CD14-positive monocyte (primary cell): ENCODE measurements around the gene SMPDL3A. TPM values are rescaled to one million over a fixed set of nuclear protein-coding genes. Genes with fewer than 3 reads are reported as not detected.

Experiments used
- DNase-seq, 3 donors: peaks; one replicate each; pipeline ENCODE4 v3.0.0-alpha.2; 2011 to 2022
- H2AFZ ChIP-seq: 2 replicates; pipeline ENCODE4 v1.6.0; 2012; ENCODE audit warnings: mild to moderate bottlenecking, low read depth, low read length, inconsistent platforms; ENCODE audit not compliant: insufficient read depth, poor library complexity, severe bottlenecking
- H3K27ac ChIP-seq, 2 donors: 1 replicate in 1 of 2; 2 replicates in 1 of 2; pipeline ENCODE4 v1.5.1; 2012 to 2013; ENCODE audit warnings: low read length in 2 of 2, control low read depth in 1 of 2, inconsistent platforms in 1 of 2, low read depth in 1 of 2, mild to moderate bottlenecking in 1 of 2
- H3K27me3 ChIP-seq, 2 donors: one replicate each; pipeline versions ENCODE4 v1.6.0 to v1.6.1; 2011 to 2013; ENCODE audit warnings: low read length in 2 of 2; ENCODE audit not compliant: control insufficient read depth in 2 of 2, insufficient read depth in 2 of 2
- H3K36me3 ChIP-seq, 2 donors: replicated peaks in 1 of 2; 1 replicate in 1 of 2; 2 replicates in 1 of 2; pipeline versions ENCODE4 v1.5.1 to v1.6.1; 2012 to 2013; ENCODE audit warnings: low read length in 2 of 2, control low read depth in 1 of 2, inconsistent platforms in 1 of 2, mild to moderate bottlenecking in 1 of 2; ENCODE audit not compliant: insufficient read depth in 2 of 2, control insufficient read depth in 1 of 2
- H3K4me1 ChIP-seq, 2 donors: 1 replicate in 1 of 2; 2 replicates in 1 of 2; pipeline versions ENCODE4 v1.5.1 to v1.6.1; 2012 to 2013; ENCODE audit warnings: low read length in 2 of 2, control low read depth in 1 of 2, inconsistent platforms in 1 of 2, mild to moderate bottlenecking in 1 of 2, moderate library complexity in 1 of 2; ENCODE audit not compliant: insufficient read depth in 2 of 2, control insufficient read depth in 1 of 2
- H3K4me2 ChIP-seq: replicated peaks from 2 replicates; pipeline ENCODE3; 2012; ENCODE audit warnings: low read length, moderate library complexity, mild to moderate bottlenecking; ENCODE audit not compliant: poor library complexity, severe bottlenecking; ENCODE audit errors: extremely low read depth
- H3K4me3 ChIP-seq, 3 experiments: fragments of 200-600 bp in 1 of 3; sonication (generic) in 1 of 3; replicated peaks in 1 of 3; 1 replicate in 2 of 3; 2 replicates in 1 of 3; pipeline ENCODE4 v1.5.1; 2011 to 2013; ENCODE audit warnings: low read length in 3 of 3, mild to moderate bottlenecking in 3 of 3, control low read depth in 2 of 3, low read depth in 2 of 3, inconsistent platforms in 1 of 3, moderate library complexity in 1 of 3
- H3K79me2 ChIP-seq: 2 replicates; pipeline ENCODE4 v1.6.0; 2012; ENCODE audit warnings: mild to moderate bottlenecking, control low read depth, inconsistent platforms, low read length, moderate library complexity; ENCODE audit not compliant: insufficient read depth
- H3K9ac ChIP-seq: 2 replicates; pipeline ENCODE4 v1.6.0; 2017; ENCODE audit warnings: low read length, mild to moderate bottlenecking; ENCODE audit not compliant: insufficient read depth, poor library complexity, severe bottlenecking
- H3K9me3 ChIP-seq, 2 donors: replicated peaks in 1 of 2; 1 replicate in 1 of 2; 2 replicates in 1 of 2; pipeline versions ENCODE4 v1.5.1 to v1.6.1; 2012 to 2013; ENCODE audit warnings: low read length in 2 of 2, control low read depth in 1 of 2; ENCODE audit not compliant: control insufficient read depth in 1 of 2, insufficient read depth in 1 of 2
- H4K20me1 ChIP-seq: 2 replicates; pipeline ENCODE4 v1.6.0; 2012; ENCODE audit warnings: mild to moderate bottlenecking, low read length, control low read depth, moderate library complexity; ENCODE audit not compliant: insufficient read depth
- H3K27ac Mint-ChIP-seq, 7 donors: one replicate each; pipeline ENCODE4 v1.8.0; 2020; ENCODE audit warnings: mild to moderate bottlenecking in 7 of 7, mixed read lengths in 7 of 7, moderate library complexity in 6 of 7, inconsistent platforms in 2 of 7
- H3K27me3 Mint-ChIP-seq, 3 donors: one replicate each; pipeline ENCODE4 v1.8.0; 2021 to 2022; ENCODE audit warnings: low read depth in 3 of 3, mild to moderate bottlenecking in 3 of 3, mixed read lengths in 3 of 3, moderate library complexity in 3 of 3, inconsistent platforms in 1 of 3
- H3K36me3 Mint-ChIP-seq, 2 donors: one replicate each; pipeline ENCODE4 v1.8.0; 2020; ENCODE audit warnings: mixed read lengths in 2 of 2, inconsistent platforms in 1 of 2, mild to moderate bottlenecking in 1 of 2
- H3K4me1 Mint-ChIP-seq: one replicate; pipeline ENCODE4 v1.8.0; 2020; ENCODE audit warnings: mild to moderate bottlenecking, mixed read lengths
- H3K4me3 Mint-ChIP-seq, 2 donors: one replicate each; pipeline ENCODE4 v1.8.0; 2020; ENCODE audit warnings: mild to moderate bottlenecking in 2 of 2, mixed read lengths in 2 of 2, moderate library complexity in 1 of 2
- H3K9me3 Mint-ChIP-seq, 7 donors: one replicate each; pipeline ENCODE4 v1.8.0; 2020 to 2022; ENCODE audit warnings: mixed read lengths in 7 of 7, mild to moderate bottlenecking in 6 of 7, moderate library complexity in 6 of 7, inconsistent platforms in 2 of 7
- CTCF ChIP-seq: fragments of 200-600 bp; IDR thresholded peaks from one replicate; pipeline ENCODE4 v1.8.0; 2022; ENCODE audit warnings: antibody characterized with exemption, mild to moderate bottlenecking
- WGBS: methylation state at CpG from one replicate; pipeline ENCODE4 v1.1.5; 2013; ENCODE audit warnings: missing lambda C conversion rate; ENCODE audit not compliant: insufficient coverage; 5-methylcytosine and 5-hydroxymethylcytosine counted together
- intact Hi-C, 2 donors: fragments of 100-400 bp; cut with micrococcal nuclease; formaldehyde crosslinking; loops; one replicate each; pipeline versions ENCODE4 v1.15.0 to v1.15.1; 2023
- polyA plus RNA-seq, 3 donors: library from polyadenylated mRNA; depleted of rRNA in 1 of 3; unstranded in 2 of 3; stranded (reverse) in 1 of 3; fragments of 300-500 nt in 2 of 3; fragments of >200 nt in 1 of 3; fragmentation: Illumina TruSeq in 2 of 3; gene quantifications; 1 replicate in 2 of 3; 2 replicates in 1 of 3; pipeline ENCODE4 v1.2.3, GENCODE V29; 2012 to 2021

SMPDL3A gene
- polyA plus RNA-seq, 3 donors: 21.3 to 30.1 (median 21.7) TPM

DNA sequence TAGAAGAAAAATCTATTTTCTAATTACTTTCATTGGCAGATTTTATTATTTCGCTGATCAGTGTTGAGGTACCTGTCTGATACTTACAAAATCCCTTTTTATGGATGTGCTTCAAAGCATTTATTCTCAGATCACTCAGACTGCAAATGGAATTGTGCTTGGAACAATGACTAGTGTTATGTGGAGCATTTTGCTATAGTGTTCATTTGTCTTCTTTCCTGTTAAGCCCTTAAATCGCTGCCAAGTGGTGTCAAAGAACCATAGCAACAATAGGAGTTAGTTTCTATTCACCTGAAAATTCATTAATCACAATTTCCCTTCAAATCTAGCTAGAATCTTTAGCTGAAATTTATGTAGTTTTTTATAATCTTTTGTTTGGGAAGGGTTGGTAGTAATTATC, 29.8 kb downstream of the SMPDL3A start:
- no peak for TF ChIP-seq CTCF
- H3K4me3 ChIP-seq: no peak overlapping the region
- H4K20me1 ChIP-seq: no peaks in the 10 kb centered on the region
- Mint-ChIP-seq H3K4me1 (no peaks in the 10 kb centered on the region), H3K27me3 (peaks cover 2 to 6% (median 6%) of the 10 kb centered on the region in 3 donors), H3K4me3 (no peak overlapping the region), H3K27ac (no peak overlapping the region), H3K36me3 (no peaks in the 10 kb centered on the region), H3K9me3 (peaks cover 0 to 3% (median 0%) of the 10 kb centered on the region in 7 donors)
- DNase-seq: no peak
- intact Hi-C loops: no loop called here
- H2AFZ ChIP-seq: no peak overlapping the region
- no peaks in the 10 kb centered on the region for H3K9me3 ChIP-seq
- H3K4me2 ChIP-seq: no peak overlapping the region
- H3K27me3 ChIP-seq: peaks cover 0 to 2% of the 10 kb centered on the region in 2 donors
- no peak overlapping the region for H3K9ac ChIP-seq
- H3K4me1 ChIP-seq: no peaks in the 10 kb centered on the region
- no peaks in the 10 kb centered on the region for H3K36me3 ChIP-seq
- no CpG with 5 or more reads among the region's 2 CpGs for WGBS
- H3K79me2 ChIP-seq: no peaks in the 10 kb centered on the region
- no peak overlapping the region for H3K27ac ChIP-seq

- Histone ChIP-seq H3K27me3 (peaks cover 0 to 2% of the 10 kb centered on the region in 2 donors), H3K4me2 (no peak overlapping the region), H2AFZ (no peak overlapping the region), H3K9me3 (no peaks in the 10 kb centered on the region), H4K20me1 (no peaks in the 10 kb centered on the region), H3K27ac (no peak overlapping the region), H3K9ac (no peak overlapping the region), H3K79me2 (no peaks in the 10 kb centered on the region), H3K4me1 (no peaks in the 10 kb centered on the region), H3K4me3 (no peak overlapping the region), H3K36me3 (no peaks in the 10 kb centered on the region)
- H3K4me1 Mint-ChIP-seq: no peaks in the 10 kb centered on the region
- intact Hi-C loops: no loop called here
- peaks cover 2 to 6% (median 3%) of the 10 kb centered on the region in 3 donors for H3K27me3 Mint-ChIP-seq
- DNase-seq: no peak
- no peaks in the 10 kb centered on the region for H3K36me3 Mint-ChIP-seq
- WGBS: no CpG with 5 or more reads among the region's 2 CpGs
- no peak for TF ChIP-seq CTCF
- H3K27ac Mint-ChIP-seq: no peak overlapping the region
- peaks cover 0 to 3% (median 0%) of the 10 kb centered on the region in 7 donors for H3K9me3 Mint-ChIP-seq
- no peak overlapping the region for H3K4me3 Mint-ChIP-seq
Observed at GRCh38 chr6:122821095-122821494, 32.0 kb downstream of the SMPDL3A start.
